Tibial nerve (tissue), 4 donors: ENCODE measurements around the gene PRMT3. TPM values are rescaled to one million over a fixed set of nuclear protein-coding genes. Genes with fewer than 3 reads are reported as not detected.

Experiments
- DNase-seq, 2 donors: peaks; one replicate each; pipeline ENCODE4 v3.0.0-alpha.2; 2019; ENCODE audit warnings: low spot score in 2 of 2
- H3K27ac ChIP-seq, 4 donors: fragments of 200-600 bp; sonication (generic) in 3 of 4; one replicate each; pipeline ENCODE4 v1.5.1; 2017 to 2019; ENCODE audit warnings: mild to moderate bottlenecking in 1 of 4
- H3K27me3 ChIP-seq, 2 donors: fragments of 200-600 bp; sonication (generic) in 1 of 2; one replicate each; pipeline versions ENCODE4 v1.5.1 to v1.6.0; 2017 to 2019
- H3K36me3 ChIP-seq, 3 donors: fragments of 200-600 bp; sonication (generic); one replicate each; pipeline ENCODE4 v1.5.1; 2018 to 2019
- H3K4me1 ChIP-seq, 4 donors: fragments of 200-600 bp; sonication (generic) in 3 of 4; one replicate each; pipeline ENCODE4 v1.5.1; 2017 to 2019
- H3K4me3 ChIP-seq, 4 donors: fragments of 200-600 bp; sonication (generic) in 3 of 4; one replicate each; pipeline ENCODE4 v1.5.1; 2017 to 2019; ENCODE audit warnings: mild to moderate bottlenecking in 1 of 4, moderate library complexity in 1 of 4
- H3K9me3 ChIP-seq, 4 donors: fragments of 200-600 bp; sonication (generic) in 3 of 4; one replicate each; pipeline ENCODE4 v1.5.1; 2017 to 2019
- CTCF ChIP-seq, 5 experiments: fragments of 200-600 bp in 3 of 5; fragments of 450-650 bp in 2 of 5; sonication (generic) in 3 of 5; IDR thresholded peaks; one replicate each; pipeline ENCODE4 v1.5.1; 2016 to 2019; ENCODE audit warnings: antibody characterized with exemption in 5 of 5, mild to moderate bottlenecking in 3 of 5, moderate library complexity in 2 of 5
- EP300 ChIP-seq, 2 donors: sonication (generic); formaldehyde crosslinking; IDR thresholded peaks; one replicate each; pipeline ENCODE4 v1.6.1; 2017; ENCODE audit warnings: antibody characterized with exemption in 2 of 2, mild to moderate bottlenecking in 1 of 2
- POLR2A ChIP-seq, 2 donors: fragments of 450-650 bp; IDR thresholded peaks; one replicate each; pipeline ENCODE4 v1.6.1; 2017; ENCODE audit warnings: antibody characterized with exemption in 2 of 2, mild to moderate bottlenecking in 2 of 2, moderate library complexity in 2 of 2
- WGBS, 2 donors: methylation state at CpG; one replicate each; pipeline ENCODE4 v1.1.5; 2018; 5-methylcytosine and 5-hydroxymethylcytosine counted together
- total RNA-seq, 4 donors: library from RNA; depleted of rRNA; stranded (reverse); fragments of >200 nt; gene quantifications; one replicate each; pipeline ENCODE4 v1.1.0, GENCODE V29; 2016

Gene PRMT3
- 10 to 100 TPM; 17.8 to 29.4 (median 22.1) TPM for total RNA-seq

- peaks cover 0 to 22% (median 2%) of the 10 kb centered on the region in 4 donors for H3K4me1 ChIP-seq
- 0% methylated on average over 34 to 70 of the region's 96 CpGs for WGBS, 2 donors
- peaks cover 0 to 37% (median 0%) of the 10 kb centered on the region in 3 donors for H3K36me3 ChIP-seq
- no peaks in the 10 kb centered on the region for H3K9me3 ChIP-seq
- H3K27me3 ChIP-seq = no peaks in the 10 kb centered on the region
- peak; percentile 88 to 89 for DNase-seq
- H3K4me3 ChIP-seq = peak within 1 kb of the TSS; percentile 80 to 96 (median 90)
- H3K27ac ChIP-seq = peak within 1 kb of the TSS; percentile 82 to 95 (median 92)
- TF ChIP-seq CTCF (IDR thresholded peaks at IDR 0.05) (peak in 4 of 5 experiments; percentile 6 to 100 (median 99)), EP300 (IDR thresholded peaks at IDR 0.05) (peak; percentile 79 to 96), POLR2A (IDR thresholded peaks at IDR 0.05) (peak; percentile 5 to 92)
Observed at GRCh38 chr11:20387261-20388095, at the start of gene PRMT3. Gene PRMT3, plus strand, starts transcription at chr11:20387716. Its CDS starts 31 bp downstream, at chr11:20387747.

GRCh38 chr11:20342347-20343141 is 45.0 kb upstream of the PRMT3 start:
- peaks cover 0 to 22% of the 10 kb centered on the region in 2 donors for H3K27me3 ChIP-seq
- H3K27ac ChIP-seq = no peak overlapping the region
- 31 to 44% methylated on average over 21 to 22 of the region's 26 CpGs for WGBS, 2 donors
- TF ChIP-seq CTCF (IDR thresholded peaks at IDR 0.05) (no peak), EP300 (IDR thresholded peaks at IDR 0.05) (no peak), POLR2A (IDR thresholded peaks at IDR 0.05) (no peak)
- no peaks in the 10 kb centered on the region for H3K9me3 ChIP-seq
- no peaks in the 10 kb centered on the region for H3K36me3 ChIP-seq
- H3K4me3 ChIP-seq = no peak overlapping the region
- H3K4me1 ChIP-seq = peaks cover 0 to 4% (median 0%) of the 10 kb centered on the region in 4 donors
- DNase-seq = no peak

GRCh38 chr11:20351136-20351535 is 36.4 kb upstream of the PRMT3 start:
- peaks cover 0 to 5% (median 0%) of the 10 kb centered on the region in 4 donors for H3K4me1 ChIP-seq
- 73 to 75% methylated on average over 7 of the region's 7 CpGs for WGBS, 2 donors
- no peak overlapping the region for H3K27ac ChIP-seq
- no peak for DNase-seq
- TF ChIP-seq CTCF (IDR thresholded peaks at IDR 0.05) (no peak), POLR2A (IDR thresholded peaks at IDR 0.05) (no peak), EP300 (IDR thresholded peaks at IDR 0.05) (no peak)
- H3K9me3 ChIP-seq = no peaks in the 10 kb centered on the region
- no peaks in the 10 kb centered on the region for H3K36me3 ChIP-seq
- no peak overlapping the region for H3K4me3 ChIP-seq
- H3K27me3 ChIP-seq = peaks cover 0 to 3% of the 10 kb centered on the region in 2 donors

GRCh38 chr11:20351751-20352262 is 35.7 kb upstream of the PRMT3 start:
- 37 to 39% methylated on average over 2 of the region's 2 CpGs for WGBS, 2 donors

More at GRCh38 chr11:20351751-20352262, 35.7 kb upstream of the PRMT3 start:
- H3K4me3 ChIP-seq = no peak overlapping the region
- no peak for DNase-seq
- H3K27me3 ChIP-seq = peaks cover 0 to 3% of the 10 kb centered on the region in 2 donors
- no peaks in the 10 kb centered on the region for H3K9me3 ChIP-seq
- H3K36me3 ChIP-seq = no peaks in the 10 kb centered on the region
- no peak overlapping the region for H3K27ac ChIP-seq
- H3K4me1 ChIP-seq = peaks cover 0 to 5% (median 0%) of the 10 kb centered on the region in 4 donors
- TF ChIP-seq POLR2A (IDR thresholded peaks at IDR 0.05) = no peak
- TF ChIP-seq CTCF (IDR thresholded peaks at IDR 0.05) = no peak
- TF ChIP-seq EP300 (IDR thresholded peaks at IDR 0.05) = no peak
